Upper lobe of left lung (tissue), 6 donors: ENCODE results near the gene C11orf16. TPM values are rescaled to one million over a fixed set of nuclear protein-coding genes. Genes with fewer than 3 reads are reported as not detected.

Experiments
- ATAC-seq, 2 donors: fragments of 200-7000 bp; cut with Tn5 transposase; one replicate each; pipeline ENCODE4 v1.9.1; 2022; ENCODE audit warnings: mild to moderate bottlenecking in 2 of 2, moderate library complexity in 2 of 2; ENCODE audit not compliant: low FRiP score in 2 of 2
- DNase-seq, 2 donors: peaks; one replicate each; pipeline ENCODE4 v3.0.0-alpha.2; 2019 to 2020
- H3K27ac ChIP-seq, 4 donors: fragments of 200-600 bp; sonication (generic); one replicate each; pipeline ENCODE4 v1.5.1; 2016 to 2019
- H3K27me3 ChIP-seq, 4 donors: fragments of 200-600 bp; sonication (generic); one replicate each; pipeline ENCODE4 v1.5.1; 2017 to 2019
- H3K36me3 ChIP-seq, 4 donors: fragments of 200-600 bp; sonication (generic); one replicate each; pipeline ENCODE4 v1.5.1; 2016 to 2019
- H3K4me1 ChIP-seq, 4 donors: fragments of 200-600 bp; sonication (generic); one replicate each; pipeline ENCODE4 v1.5.1; 2018 to 2019
- H3K4me3 ChIP-seq, 4 donors: fragments of 200-600 bp; sonication (generic); one replicate each; pipeline ENCODE4 v1.5.1; 2017 to 2019; ENCODE audit warnings: mild to moderate bottlenecking in 2 of 4, moderate library complexity in 1 of 4
- H3K9me3 ChIP-seq, 4 donors: fragments of 200-600 bp; sonication (generic); one replicate each; pipeline ENCODE4 v1.5.1; 2018 to 2019
- CTCF ChIP-seq, 6 experiments: fragments of 450-650 bp in 4 of 6; fragments of 200-600 bp in 2 of 6; sonication (generic) in 2 of 6; IDR thresholded peaks; one replicate each; pipeline ENCODE4 v1.5.1; 2016 to 2019; ENCODE audit warnings: antibody characterized with exemption in 6 of 6
- EP300 ChIP-seq, 4 donors: sonication (generic); formaldehyde crosslinking; IDR thresholded peaks; one replicate each; pipeline ENCODE4 v1.5.1; 2017; ENCODE audit warnings: antibody characterized with exemption in 4 of 4, control low read depth in 2 of 4
- POLR2A ChIP-seq, 4 donors: fragments of 450-650 bp; IDR thresholded peaks; one replicate each; pipeline ENCODE4 v1.5.1; 2016 to 2017; ENCODE audit warnings: antibody characterized with exemption in 4 of 4, mild to moderate bottlenecking in 2 of 4
- POLR2AphosphoS5 ChIP-seq, 2 donors: sonication (generic); formaldehyde crosslinking; IDR thresholded peaks; one replicate each; pipeline ENCODE4 v1.5.1; 2017; ENCODE audit warnings: antibody characterized with exemption in 2 of 2
- WGBS, 2 donors: methylation state at CpG; one replicate each; pipeline ENCODE4 v1.1.5; 2017 to 2018; 5-methylcytosine and 5-hydroxymethylcytosine counted together
- total RNA-seq, 6 donors: library from RNA; depleted of rRNA in 4 of 6; stranded (reverse); fragments of >200 nt in 4 of 6; gene quantifications; one replicate each; pipeline versions ENCODE4 v1.1.0 to v1.2.1, GENCODE V29; 2016 to 2021
- donor health status: DM: no; HTN: no; CAD: no; lungs with moderate emphysema.
- donor health status: DM: no; HTN: yes; CAD: no; lungs with severe emphysema.

The C11orf16 gene
- total RNA-seq, 6 donors from 2014 or later = 4.3 to 13.6 (median 7.8) TPM; not detected in 1

- peaks cover 0 to 4% (median 0%) of the 10 kb centered on the region in 4 donors for H3K36me3 ChIP-seq
- H3K4me3 ChIP-seq = peak overlapping the region in 2 of 4 donors; percentile 78 to 81
- peak overlapping the region in 3 of 4 donors; percentile 94 to 98 (median 96) for H3K27ac ChIP-seq
- WGBS, 2 donors = 16 to 25% methylated on average over 2 of the region's 2 CpGs
- H3K4me1 ChIP-seq = peaks cover 34 to 45% (median 37%) of the 10 kb centered on the region in 4 donors
- no peak for ATAC-seq
- TF ChIP-seq POLR2A (IDR thresholded peaks at IDR 0.05) (no peak), CTCF (IDR thresholded peaks at IDR 0.05) (no peak), POLR2AphosphoS5 (IDR thresholded peaks at IDR 0.05) (no peak), EP300 (IDR thresholded peaks at IDR 0.05) (no peak)
- H3K9me3 ChIP-seq = no peaks in the 10 kb centered on the region
- H3K27me3 ChIP-seq = no peaks in the 10 kb centered on the region
- DNase-seq = no peak
Observed at GRCh38 chr11:8962841-8963240, 30.1 kb upstream of the C11orf16 start.

GRCh38 chr11:8961401-8961800 is 28.7 kb upstream of the C11orf16 start:
- no peak for TF ChIP-seq POLR2AphosphoS5 (IDR thresholded peaks at IDR 0.05)
- no peak for TF ChIP-seq POLR2A (IDR thresholded peaks at IDR 0.05)
- TF ChIP-seq EP300 (IDR thresholded peaks at IDR 0.05) = no peak
- TF ChIP-seq CTCF (IDR thresholded peaks at IDR 0.05) = no peak
- DNase-seq = no peak
- ATAC-seq = no peak
- WGBS, 2 donors = 75 to 76% methylated on average over 2 of the region's 2 CpGs
- H3K4me3 ChIP-seq = no peak overlapping the region
- H3K9me3 ChIP-seq = no peaks in the 10 kb centered on the region
- H3K27ac ChIP-seq = no peak overlapping the region
- no peaks in the 10 kb centered on the region for H3K27me3 ChIP-seq
- H3K4me1 ChIP-seq = peaks cover 34 to 45% (median 37%) of the 10 kb centered on the region in 4 donors
- peaks cover 0 to 4% (median 0%) of the 10 kb centered on the region in 4 donors for H3K36me3 ChIP-seq

- no peaks in the 10 kb centered on the region for H3K27me3 ChIP-seq
- H3K4me3 ChIP-seq = peak overlapping the region in 1 of 4 donors; percentile 1
- peaks cover 28 to 38% (median 34%) of the 10 kb centered on the region in 4 donors for H3K4me1 ChIP-seq
- H3K36me3 ChIP-seq = peaks cover 0 to 20% (median 13%) of the 10 kb centered on the region in 4 donors
- peak in 1 of 2 donors; percentile 41 for DNase-seq
- ATAC-seq = peak; percentile 54 to 77
- 34 to 37% methylated on average over 2 of the region's 2 CpGs for WGBS, 2 donors
- no peak for TF ChIP-seq EP300 (IDR thresholded peaks at IDR 0.05)
- no peak for TF ChIP-seq POLR2AphosphoS5 (IDR thresholded peaks at IDR 0.05)
- TF ChIP-seq CTCF (IDR thresholded peaks at IDR 0.05) = peak; percentile 18 to 68 (median 53)
- H3K9me3 ChIP-seq = no peaks in the 10 kb centered on the region
- peak overlapping the region; percentile 8 to 69 (median 68) for H3K27ac ChIP-seq
Observed at GRCh38 chr11:8959546-8960166, 26.9 kb upstream of the C11orf16 start.

- Histone ChIP-seq H3K9me3 (no peaks in the 10 kb centered on the region), H3K27ac (no peak overlapping the region), H3K4me3 (no peak overlapping the region), H3K27me3 (no peaks in the 10 kb centered on the region), H3K4me1 (peaks cover 12 to 19% (median 17%) of the 10 kb centered on the region in 4 donors), H3K36me3 (peaks cover 2 to 44% (median 34%) of the 10 kb centered on the region in 4 donors)
- WGBS, 2 donors = 82 to 83% methylated on average over 4 of the region's 4 CpGs
- ATAC-seq = no peak
- DNase-seq = no peak
- TF ChIP-seq CTCF (IDR thresholded peaks at IDR 0.05) (no peak), POLR2AphosphoS5 (IDR thresholded peaks at IDR 0.05) (no peak), POLR2A (IDR thresholded peaks at IDR 0.05) (no peak), EP300 (IDR thresholded peaks at IDR 0.05) (no peak)
Observed at GRCh38 chr11:8956860-8957259, 24.1 kb upstream of the C11orf16 start.

- TF ChIP-seq POLR2A (IDR thresholded peaks at IDR 0.05) (no peak), EP300 (IDR thresholded peaks at IDR 0.05) (no peak), POLR2AphosphoS5 (IDR thresholded peaks at IDR 0.05) (no peak), CTCF (IDR thresholded peaks at IDR 0.05) (no peak)
- 52 to 57% methylated on average over 3 of the region's 3 CpGs for WGBS, 2 donors
Observed at GRCh38 chr11:8948886-8949285, 16.1 kb upstream of the C11orf16 start.

More at GRCh38 chr11:8948886-8949285, 16.1 kb upstream of the C11orf16 start:
- no peak for ATAC-seq
- DNase-seq = no peak
- Histone ChIP-seq H3K4me3 (no peak overlapping the region), H3K36me3 (peaks cover 12 to 67% (median 36%) of the 10 kb centered on the region in 4 donors), H3K4me1 (no peaks in the 10 kb centered on the region), H3K27ac (no peak overlapping the region), H3K27me3 (no peaks in the 10 kb centered on the region), H3K9me3 (no peaks in the 10 kb centered on the region)
